ENCODE data around the gene SYNE1.
"Not testable (repeated sequence)": the region's sequence is repeated elsewhere in the genome, so short reads cannot be mapped to it uniquely, and the experiment has no call there.

DNA sequence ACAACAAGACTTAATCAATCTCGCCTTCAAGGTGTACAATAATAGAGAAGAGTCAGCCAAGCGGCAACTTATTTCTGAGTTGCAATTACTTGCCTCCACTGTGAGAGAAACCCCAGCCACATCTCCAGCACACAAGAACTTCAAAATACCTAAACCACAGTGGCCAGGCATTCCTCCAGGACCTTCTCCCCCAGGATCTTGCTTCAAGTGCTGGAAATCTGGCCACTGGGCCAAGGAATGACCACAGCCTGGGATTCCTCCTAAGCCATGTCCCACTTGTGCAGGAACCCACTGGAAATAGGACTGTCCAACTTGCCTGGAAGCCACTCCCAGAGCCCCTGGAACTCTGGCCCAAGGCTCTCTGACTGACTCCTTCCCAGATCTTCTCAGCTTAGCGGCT is 144.9 kb downstream of the SYNE1 start:
- not testable (repeated sequence) for TF ChIP-seq FOSL2 (IDR thresholded peaks at IDR 0.05); FOSL2 (CRISPR knock-in tag; IDR thresholded peaks at IDR 0.05); CTCF (IDR thresholded peaks at IDR 0.05)

All from A549 (cell line).